Measurements from ENCODE around the gene CEP41. TPM values are rescaled to one million over a fixed set of nuclear protein-coding genes. Genes with fewer than 3 reads are reported as not detected.

CEP41 gene
- total RNA-seq, 1 donor from 2014 or later: 16.4 TPM

GRCh38 chr7:130381468-130382312, 59.1 kb downstream of the CEP41 start:
- Mint-ChIP-seq H3K4me1 (ENCODE audit: unreplicated experiment) (peaks cover 22% of the 10 kb centered on the region), H3K9me3 (ENCODE audit: unreplicated experiment) (peaks cover under 1% of the 10 kb centered on the region), H3K4me3 (ENCODE audit: unreplicated experiment) (no peak overlapping the region), H3K36me3 (ENCODE audit: unreplicated experiment) (no peaks in the 10 kb centered on the region), H3K27me3 (ENCODE audit: unreplicated experiment) (no peaks in the 10 kb centered on the region), H3K27ac (ENCODE audit: unreplicated experiment) (no peak overlapping the region)
- peak; percentile 7 for TF ChIP-seq CTCF (IDR thresholded peaks at IDR 0.05)
- DNase-seq (ENCODE audit: extremely low spot score, unreplicated experiment): no peak

GRCh38 chr7:130380861-130381455, 59.9 kb downstream of the CEP41 start:
- Mint-ChIP-seq H3K36me3 (ENCODE audit: unreplicated experiment) (peaks cover 2% of the 10 kb centered on the region), H3K4me3 (ENCODE audit: unreplicated experiment) (no peak overlapping the region), H3K9me3 (ENCODE audit: unreplicated experiment) (peaks cover 7% of the 10 kb centered on the region), H3K27me3 (ENCODE audit: unreplicated experiment) (no peaks in the 10 kb centered on the region), H3K4me1 (ENCODE audit: unreplicated experiment) (peaks cover 19% of the 10 kb centered on the region), H3K27ac (ENCODE audit: unreplicated experiment) (no peak overlapping the region)
- no peak for DNase-seq (ENCODE audit: extremely low spot score, unreplicated experiment)
- TF ChIP-seq CTCF (IDR thresholded peaks at IDR 0.05): no peak

GRCh38 chr7:130379921-130380860, 60.6 kb downstream of the CEP41 start, which contains the start of gene CPA1:
Gene CPA1 (plus strand): TSS chr7:130380494. CDS start chr7:130380521, 27 bp downstream.
- Mint-ChIP-seq H3K36me3 (ENCODE audit: unreplicated experiment) (peaks cover 2% of the 10 kb centered on the region), H3K9me3 (ENCODE audit: unreplicated experiment) (peaks cover 7% of the 10 kb centered on the region), H3K27ac (ENCODE audit: unreplicated experiment) (peak within 1 kb of the TSS; percentile 18), H3K4me3 (ENCODE audit: unreplicated experiment) (no peak within 1 kb of the TSS), H3K4me1 (ENCODE audit: unreplicated experiment) (peaks cover 19% of the 10 kb centered on the region), H3K27me3 (ENCODE audit: unreplicated experiment) (no peaks in the 10 kb centered on the region)
- no peak for TF ChIP-seq CTCF (IDR thresholded peaks at IDR 0.05)
- no peak for DNase-seq (ENCODE audit: extremely low spot score, unreplicated experiment)

GRCh38 chr7:130379532-130379920, 61.3 kb downstream of the CEP41 start:
- Mint-ChIP-seq H3K27me3 (ENCODE audit: unreplicated experiment) (no peaks in the 10 kb centered on the region), H3K4me1 (ENCODE audit: unreplicated experiment) (peaks cover 25% of the 10 kb centered on the region), H3K9me3 (ENCODE audit: unreplicated experiment) (peaks cover 7% of the 10 kb centered on the region), H3K27ac (ENCODE audit: unreplicated experiment) (peak overlapping the region; percentile 18), H3K36me3 (ENCODE audit: unreplicated experiment) (peaks cover 2% of the 10 kb centered on the region), H3K4me3 (ENCODE audit: unreplicated experiment) (no peak overlapping the region)
- TF ChIP-seq CTCF (IDR thresholded peaks at IDR 0.05): no peak
- DNase-seq (ENCODE audit: extremely low spot score, unreplicated experiment): no peak
